Fibroblast of lung (primary cell): Measurements from ENCODE around the gene PET100. TPM values are rescaled to one million over a fixed set of nuclear protein-coding genes. Genes with fewer than 3 reads are reported as not detected.

Experiments
- DNase-seq, 2 donors: peaks; one replicate each; pipeline versions ENCODE4 v3.0.0 to v3.0.0-alpha.2; 2010; ENCODE audit warnings: low read depth in 2 of 2
- H2AFZ ChIP-seq: 2 replicates; pipeline ENCODE4 v1.5.1; 2012; ENCODE audit warnings: low read length, control low read depth, inconsistent platforms
- H3K27ac ChIP-seq: 2 replicates; pipeline ENCODE4 v1.5.1; 2011; ENCODE audit warnings: low read length, control low read depth; ENCODE audit not compliant: insufficient read depth
- H3K27me3 ChIP-seq: 2 replicates; pipeline ENCODE4 v1.5.1; 2011; ENCODE audit warnings: mild to moderate bottlenecking, low read length; ENCODE audit not compliant: control insufficient read depth, insufficient read depth
- H3K36me3 ChIP-seq: 2 replicates; pipeline ENCODE4 v1.5.1; 2011; ENCODE audit warnings: low read length; ENCODE audit not compliant: control insufficient read depth, insufficient read depth
- H3K4me1 ChIP-seq: 2 replicates; pipeline ENCODE4 v1.5.1; 2011; ENCODE audit warnings: low read length; ENCODE audit not compliant: control insufficient read depth, insufficient read depth; ENCODE audit errors: extremely low read depth
- H3K4me2 ChIP-seq: 2 replicates; pipeline ENCODE4 v1.5.1; 2011; ENCODE audit warnings: low read length, control low read depth; ENCODE audit not compliant: insufficient read depth; ENCODE audit errors: extremely low read depth
- H3K4me3 ChIP-seq, 4 experiments: fragments of 200-600 bp in 1 of 4; sonication (generic) in 1 of 4; replicated peaks in 1 of 4; 2 replicates each; pipeline ENCODE4 v1.5.1; 2011 to 2016; ENCODE audit warnings: low read length in 4 of 4, low read depth in 3 of 4, mild to moderate bottlenecking in 3 of 4, control low read depth in 2 of 4, inconsistent platforms in 1 of 4, mixed read lengths in 1 of 4; ENCODE audit not compliant: insufficient read depth in 1 of 4; ENCODE audit errors: control extremely low read depth in 1 of 4
- H3K79me2 ChIP-seq: 2 replicates; pipeline ENCODE4 v1.5.1; 2012; ENCODE audit warnings: mild to moderate bottlenecking, low read length, inconsistent platforms; ENCODE audit not compliant: control insufficient read depth, insufficient read depth
- H3K9ac ChIP-seq: 2 replicates; pipeline ENCODE4 v1.5.1; 2011; ENCODE audit warnings: mild to moderate bottlenecking, low read length, control low read depth; ENCODE audit not compliant: insufficient read depth
- H3K9me3 ChIP-seq: 2 replicates; pipeline ENCODE4 v1.5.1; 2012; ENCODE audit warnings: low read depth, low read length; ENCODE audit not compliant: control insufficient read depth, insufficient read depth
- H4K20me1 ChIP-seq: 2 replicates; pipeline ENCODE4 v1.5.1; 2011; ENCODE audit warnings: low read length; ENCODE audit not compliant: control insufficient read depth, insufficient read depth; ENCODE audit errors: extremely low read depth
- CTCF ChIP-seq, 2 donors: IDR thresholded peaks in 1 of 2; conservative IDR thresholded peaks in 1 of 2; 1 replicate in 1 of 2; 2 replicates in 1 of 2; pipeline ENCODE4 v1.5.1; 2011 to 2012; ENCODE audit warnings: low read length in 2 of 2, control low read depth in 1 of 2, inconsistent platforms in 1 of 2, low read depth in 1 of 2, mild to moderate bottlenecking in 1 of 2
- EZH2 ChIP-seq: IDR thresholded peaks from 2 replicates; pipeline ENCODE4 v1.5.1; 2012; ENCODE audit warnings: low read length, control low read depth, mild to moderate bottlenecking; ENCODE audit errors: missing control alignments
- polyA plus RNA-seq, 2 donors: library from polyadenylated mRNA; depleted of rRNA in 1 of 2; stranded (reverse) in 1 of 2; unstranded in 1 of 2; fragments of >200 nt; gene quantifications; 2 replicates each; pipeline ENCODE4 v1.2.1, GENCODE V29; 2011 to 2012; ENCODE audit warnings: missing spikeins in 1 of 2
- total RNA-seq: library from RNA; depleted of rRNA; stranded (reverse); fragments of >200 nt; gene quantifications from 2 replicates; pipeline ENCODE4 v1.2.1, GENCODE V29; 2014

PET100 gene
- total and polyA plus RNA-seq, 2 donors (not counting 1 experiment from before 2014, with no cell fraction given): 15.7 to 38.8 TPM

GRCh38 chr19:7661744-7662538 lies 32.3 kb downstream of the PET100 start:
- Histone ChIP-seq H3K9me3 (no peaks in the 10 kb centered on the region), H3K4me2 (no peak overlapping the region), H2AFZ (no peak overlapping the region), H3K27me3 (no peaks in the 10 kb centered on the region), H3K27ac (no peak overlapping the region), H3K4me1 (no peaks in the 10 kb centered on the region), H4K20me1 (no peaks in the 10 kb centered on the region), H3K4me3 (no peak overlapping the region), H3K79me2 (no peaks in the 10 kb centered on the region), H3K9ac (no peak overlapping the region), H3K36me3 (no peaks in the 10 kb centered on the region)
- TF ChIP-seq CTCF (conservative IDR thresholded peaks at IDR 0.05 in 1 of 2, IDR thresholded peaks at IDR 0.05 in 1 of 2; ENCODE audit: low read depth in 1 of 2, low read length in 2 of 2) (no peak), EZH2 (no peak)
- DNase-seq: no peak

GRCh38 chr19:7662657-7663056 lies 33.1 kb downstream of the PET100 start:
- H2AFZ ChIP-seq: no peak overlapping the region
- no peak overlapping the region for H3K4me3 ChIP-seq
- no peaks in the 10 kb centered on the region for H3K79me2 ChIP-seq
- no peak overlapping the region for H3K9ac ChIP-seq
- no peaks in the 10 kb centered on the region for H3K27me3 ChIP-seq
- H3K4me2 ChIP-seq: no peak overlapping the region
- H3K27ac ChIP-seq: no peak overlapping the region
- no peaks in the 10 kb centered on the region for H4K20me1 ChIP-seq
- H3K4me1 ChIP-seq: no peaks in the 10 kb centered on the region
- no peak for TF ChIP-seq EZH2
- no peak for TF ChIP-seq CTCF (conservative IDR thresholded peaks at IDR 0.05 in 1 of 2, IDR thresholded peaks at IDR 0.05 in 1 of 2; ENCODE audit: low read depth in 1 of 2, low read length in 2 of 2)
- no peak for DNase-seq
- H3K9me3 ChIP-seq: no peaks in the 10 kb centered on the region
- no peaks in the 10 kb centered on the region for H3K36me3 ChIP-seq

- DNase-seq: no peak
- no peak overlapping the region for H3K9ac ChIP-seq
- TF ChIP-seq CTCF (conservative IDR thresholded peaks at IDR 0.05 in 1 of 2, IDR thresholded peaks at IDR 0.05 in 1 of 2; ENCODE audit: low read depth in 1 of 2, low read length in 2 of 2) (no peak), EZH2 (no peak)
- no peaks in the 10 kb centered on the region for H3K9me3 ChIP-seq
- no peaks in the 10 kb centered on the region for H3K27me3 ChIP-seq
- no peak overlapping the region for H2AFZ ChIP-seq
- no peaks in the 10 kb centered on the region for H4K20me1 ChIP-seq
- no peaks in the 10 kb centered on the region for H3K36me3 ChIP-seq
- H3K79me2 ChIP-seq: no peaks in the 10 kb centered on the region
- H3K4me2 ChIP-seq: no peak overlapping the region
- H3K4me1 ChIP-seq: no peaks in the 10 kb centered on the region
- H3K4me3 ChIP-seq: no peak overlapping the region
- no peak overlapping the region for H3K27ac ChIP-seq
These were observed 34.1 kb downstream of the PET100 start for GRCh38 chr19:7663706-7664105.
